ENCODE results near the gene C1QTNF4. TPM values are rescaled to one million over a fixed set of nuclear protein-coding genes. Genes with fewer than 3 reads are reported as not detected.

C1QTNF4 gene
- total and polyA plus RNA-seq, 2 of the 13 experiments (the other 11 are each of a cell fraction or from before 2014, with no cell fraction given), result not detected

- TF ChIP-seq ZNF142 (CRISPR knock-in tag; IDR thresholded peaks at IDR 0.05) (peak; percentile 71; the same call in 1 of the 2 replicates), YEATS2 (CRISPR knock-in tag; IDR thresholded peaks at IDR 0.05; ENCODE audit: borderline replicate concordance) (no peak; the same call in 1 of the 2 replicates), ZBTB39 (CRISPR knock-in tag; IDR thresholded peaks at IDR 0.05) (peak; percentile 59; the same call in 1 of the 2 replicates), POLR2A (IDR thresholded peaks at IDR 0.05; ENCODE audit: insufficient read depth in 1 of 2, low read depth in 2 of 2, low read length in 2 of 2) (peak; percentile 42 to 82; a peak in 3 of 4 replicates), MTF2 (CRISPR knock-in tag; IDR thresholded peaks at IDR 0.05; ENCODE audit: borderline replicate concordance) (peak; percentile 62; the same call in 1 of the 2 replicates), E2F2 (CRISPR knock-in tag; IDR thresholded peaks at IDR 0.05; ENCODE audit: borderline replicate concordance) (peak; percentile 45; the same call in 1 of the 2 replicates), ZNF639 (CRISPR knock-in tag; conservative IDR thresholded peaks at IDR 0.05) (peak; percentile 96), MXD4 (CRISPR knock-in tag; IDR thresholded peaks at IDR 0.05) (no peak; the same call in 1 of the 2 replicates), POLR2AphosphoS5 (IDR thresholded peaks at IDR 0.05; ENCODE audit: low read depth, low read length) (peak; percentile 57; the same call in 1 of the 2 replicates), SNAPC5 (CRISPR knock-in tag; IDR thresholded peaks at IDR 0.05; ENCODE audit: borderline replicate concordance) (no peak), ZNF556 (CRISPR knock-in tag; IDR thresholded peaks at IDR 0.05; ENCODE audit: borderline replicate concordance) (no peak; the same call in 1 of the 2 replicates), ZBTB3 (CRISPR knock-in tag; IDR thresholded peaks at IDR 0.05; ENCODE audit: borderline replicate concordance, low read depth) (no peak), ZNF552 (CRISPR knock-in tag; IDR thresholded peaks at IDR 0.05; ENCODE audit: borderline replicate concordance) (no peak; the same call in 1 of the 2 replicates), ZNF577 (CRISPR knock-in tag; IDR thresholded peaks at IDR 0.05; ENCODE audit: borderline replicate concordance, low read depth) (no peak), EEA1 (CRISPR knock-in tag; IDR thresholded peaks at IDR 0.05; ENCODE audit: borderline replicate concordance) (no peak; the same call in 1 of the 2 replicates), SNAI1 (CRISPR knock-in tag; IDR thresholded peaks at IDR 0.05; ENCODE audit: borderline replicate concordance) (peak; percentile 62; the same call in 1 of the 2 replicates), SALL1 (CRISPR knock-in tag; IDR thresholded peaks at IDR 0.05) (peak; percentile 82)
Observed at GRCh38 chr11:47552566-47553405, 41.4 kb downstream of the C1QTNF4 start, which contains the start of gene CELF1 (continued).
